ENCODE data around the gene DQX1.
A peak's percentile ranks its signal among the peaks of the same experiment; 100 is the strongest.

DQX1 gene

DNA sequence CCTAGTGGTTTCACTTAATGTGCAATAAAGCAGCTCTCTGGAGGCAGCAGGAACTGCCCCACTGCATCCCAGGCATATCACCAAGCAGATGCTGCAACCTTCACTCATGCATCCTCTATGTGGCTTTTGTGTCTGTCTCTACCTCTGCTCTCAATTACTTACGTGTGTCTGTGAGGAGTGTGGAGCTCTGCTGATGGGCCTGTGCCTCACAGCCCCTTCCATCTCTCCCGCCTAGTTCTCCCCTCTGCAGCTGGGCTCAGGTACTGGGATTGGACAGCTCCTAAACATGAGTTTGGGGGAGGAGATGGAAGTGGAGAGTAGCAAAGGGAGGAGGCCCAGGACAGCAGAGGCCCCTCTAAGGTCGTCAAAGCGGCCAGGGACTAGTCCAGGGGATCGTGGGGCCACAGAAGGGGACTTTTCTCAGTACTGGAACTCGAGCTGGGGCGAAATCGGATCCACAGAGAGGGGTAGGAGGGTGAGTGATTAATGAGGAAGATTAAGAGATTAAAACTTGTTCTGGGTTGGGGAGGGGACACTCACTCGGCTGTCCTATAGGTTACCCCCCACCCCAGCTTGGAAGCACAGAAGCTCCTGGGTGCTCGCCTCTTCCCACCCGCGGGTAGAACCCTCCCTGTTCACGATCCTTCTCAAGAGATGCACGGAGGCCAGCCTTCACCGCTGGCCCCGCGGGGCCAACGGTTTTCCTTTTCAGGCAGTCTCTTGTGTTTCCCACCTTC lies 24.5 kb downstream of the DQX1 start:
- no peaks in the 10 kb centered on the region for H3K9me3 ChIP-seq (ENCODE audit: severe bottlenecking)
- no peak for TF ChIP-seq CTCF (IDR thresholded peaks at IDR 0.05; ENCODE audit: poor library complexity, severe bottlenecking)
- ATAC-seq (ENCODE audit: low read depth) (no peak), DNase-seq (ENCODE audit: low spot score) (no peak)
- no peak overlapping the region for H3K4me3 ChIP-seq (ENCODE audit: severe bottlenecking)
- H3K27ac ChIP-seq (ENCODE audit: poor library complexity, severe bottlenecking), result no peak overlapping the region
- peaks cover 14% of the 10 kb centered on the region for H3K27me3 ChIP-seq (ENCODE audit: insufficient read depth, poor library complexity, severe bottlenecking)
- peaks cover 18% of the 10 kb centered on the region for H3K36me3 ChIP-seq (ENCODE audit: low read depth)
- H3K4me1 ChIP-seq (ENCODE audit: insufficient read depth, poor library complexity, severe bottlenecking), result peaks cover 13% of the 10 kb centered on the region

DNA sequence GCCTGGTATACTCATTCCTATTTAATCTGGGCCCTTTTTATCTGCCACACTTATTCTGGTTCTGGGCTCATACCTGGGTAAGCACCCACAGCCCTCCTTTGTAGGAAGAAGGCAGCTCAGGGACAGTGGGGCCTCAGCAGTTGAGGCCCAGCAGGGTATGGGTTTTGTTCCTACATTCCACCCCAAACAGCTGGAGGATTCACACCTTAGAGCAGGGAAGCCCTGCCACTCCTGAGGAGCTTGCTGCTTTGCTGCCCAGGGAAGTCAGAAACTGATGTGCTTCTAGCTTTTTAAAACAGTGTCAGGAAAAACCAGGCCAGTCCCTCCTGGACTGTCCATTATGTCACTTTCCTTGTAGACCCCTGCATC lies 25.5 kb downstream of the DQX1 start:
- H3K9me3 ChIP-seq (ENCODE audit: severe bottlenecking), result no peaks in the 10 kb centered on the region
- H3K27me3 ChIP-seq (ENCODE audit: insufficient read depth, poor library complexity, severe bottlenecking), result peaks cover 14% of the 10 kb centered on the region

GRCh38 chr2:74499940-74500577 lies 26.0 kb downstream of the DQX1 start:
- ATAC-seq (ENCODE audit: low read depth), result no peak

More for the DNA sequence above, 25.5 kb downstream of the DQX1 start:
- H3K4me3 ChIP-seq (ENCODE audit: severe bottlenecking), result no peak overlapping the region
- ATAC-seq (ENCODE audit: low read depth), result no peak
- H3K27ac ChIP-seq (ENCODE audit: poor library complexity, severe bottlenecking), result no peak overlapping the region
- peaks cover 8% of the 10 kb centered on the region for H3K4me1 ChIP-seq (ENCODE audit: insufficient read depth, poor library complexity, severe bottlenecking)
- H3K36me3 ChIP-seq (ENCODE audit: low read depth), result peaks cover 8% of the 10 kb centered on the region
- no peak for TF ChIP-seq CTCF (IDR thresholded peaks at IDR 0.05; ENCODE audit: poor library complexity, severe bottlenecking)
- DNase-seq (ENCODE audit: low spot score), result no peak

DNA sequence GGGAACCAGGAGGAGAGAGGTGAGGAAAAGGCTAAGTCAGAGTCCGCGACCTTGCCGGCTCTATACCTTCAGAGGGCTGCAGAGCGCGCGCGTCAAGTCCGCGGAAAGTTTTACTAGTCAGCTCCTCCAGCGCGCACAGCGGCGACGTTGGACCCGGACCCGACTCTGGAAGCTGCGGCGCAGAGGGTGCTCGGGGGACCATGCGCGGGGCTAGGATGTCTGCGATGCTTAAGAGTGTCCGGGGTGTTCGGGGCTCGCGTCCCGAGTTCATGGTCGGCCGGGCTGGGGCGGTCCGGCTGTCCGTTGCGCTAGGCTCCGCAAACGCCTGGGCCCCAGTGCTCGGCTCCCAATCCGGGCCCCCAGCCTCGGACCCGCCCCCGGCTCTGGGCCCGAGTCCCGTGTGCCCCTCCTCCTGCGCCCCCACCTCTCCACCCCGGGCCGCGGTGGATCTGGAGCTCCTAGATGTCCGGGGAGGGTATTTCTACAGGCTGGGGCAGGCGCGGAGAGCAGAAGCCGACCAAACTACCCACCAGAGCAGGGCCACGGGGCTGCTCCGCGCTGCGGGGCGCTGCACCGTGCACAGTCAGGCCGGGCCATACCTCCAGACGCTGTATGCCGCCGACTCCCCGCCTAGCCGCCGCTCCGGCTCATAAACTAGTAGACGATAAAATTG lies 26.6 kb downstream of the DQX1 start, which contains the start of gene LBX2:
TSS of gene LBX2 (minus strand) at position 337 of the 673 bp plus-strand sequence. CDS start at position 271, 66 bp downstream.
- H3K4me3 ChIP-seq (ENCODE audit: severe bottlenecking), result peak within 1 kb of the TSS; percentile 2
- H3K27ac ChIP-seq (ENCODE audit: poor library complexity, severe bottlenecking), result no peak within 1 kb of the TSS
- no peaks in the 10 kb centered on the region for H3K9me3 ChIP-seq (ENCODE audit: severe bottlenecking)
- ATAC-seq (ENCODE audit: low read depth) (peak; percentile 14), DNase-seq (ENCODE audit: low spot score) (no peak)
- H3K36me3 ChIP-seq (ENCODE audit: low read depth), result no peaks in the 10 kb centered on the region
- peaks cover 14% of the 10 kb centered on the region for H3K27me3 ChIP-seq (ENCODE audit: insufficient read depth, poor library complexity, severe bottlenecking)
- TF ChIP-seq CTCF (IDR thresholded peaks at IDR 0.05; ENCODE audit: poor library complexity, severe bottlenecking), result no peak
- peaks cover 8% of the 10 kb centered on the region for H3K4me1 ChIP-seq (ENCODE audit: insufficient read depth, poor library complexity, severe bottlenecking)

More at GRCh38 chr2:74499940-74500577, 26.0 kb downstream of the DQX1 start:
- Histone ChIP-seq H3K9me3 (ENCODE audit: severe bottlenecking) (no peaks in the 10 kb centered on the region), H3K27me3 (ENCODE audit: insufficient read depth, poor library complexity, severe bottlenecking) (peaks cover 14% of the 10 kb centered on the region), H3K4me3 (ENCODE audit: severe bottlenecking) (no peak overlapping the region), H3K27ac (ENCODE audit: poor library complexity, severe bottlenecking) (no peak overlapping the region), H3K4me1 (ENCODE audit: insufficient read depth, poor library complexity, severe bottlenecking) (peaks cover 8% of the 10 kb centered on the region), H3K36me3 (ENCODE audit: low read depth) (peaks cover 3% of the 10 kb centered on the region; the same call in 1 of the 2 replicates)
- no peak for TF ChIP-seq CTCF (IDR thresholded peaks at IDR 0.05; ENCODE audit: poor library complexity, severe bottlenecking)
- no peak for DNase-seq (ENCODE audit: low spot score)
